Liver (tissue), 3 donors: ENCODE data around the gene MARCHF9.

Experiments
- GABPA ChIP-seq, 2 donors: IDR thresholded peaks in 1 of 2; conservative IDR thresholded peaks in 1 of 2; 2 replicates each; pipeline ENCODE4 v1.6.1; 2016; ENCODE audit warnings: antibody characterized with exemption in 2 of 2, mild to moderate bottlenecking in 1 of 2, moderate library complexity in 1 of 2
- HNF4G ChIP-seq: IDR thresholded peaks from 2 replicates; pipeline ENCODE4 v1.6.1; 2016; ENCODE audit warnings: antibody characterized with exemption
- JUND ChIP-seq, 2 donors: IDR thresholded peaks; 2 replicates each; pipeline ENCODE4 v1.6.1; 2016; ENCODE audit warnings: antibody characterized with exemption in 2 of 2
- MAX ChIP-seq: IDR thresholded peaks from 2 replicates; pipeline ENCODE4 v1.6.1; 2016; ENCODE audit warnings: antibody characterized with exemption
- NR2F2 ChIP-seq: IDR thresholded peaks from 2 replicates; pipeline ENCODE4 v1.6.1; 2016; ENCODE audit warnings: antibody characterized with exemption
- RAD21 ChIP-seq, 2 donors: IDR thresholded peaks; 2 replicates each; pipeline ENCODE4 v1.6.1; 2016; ENCODE audit warnings: antibody characterized with exemption in 2 of 2, mild to moderate bottlenecking in 2 of 2
- RXRA ChIP-seq, 2 donors: IDR thresholded peaks; 2 replicates each; pipeline ENCODE4 v1.6.1; 2017 to 2018; ENCODE audit warnings: antibody characterized with exemption in 2 of 2, mild to moderate bottlenecking in 1 of 2
- TAF1 ChIP-seq: conservative IDR thresholded peaks from 2 replicates; pipeline ENCODE4 v1.6.1; 2016; ENCODE audit warnings: antibody characterized with exemption, mild to moderate bottlenecking
- YY1 ChIP-seq: IDR thresholded peaks from 2 replicates; pipeline ENCODE4 v1.6.1; 2016; ENCODE audit warnings: antibody characterized with exemption, mild to moderate bottlenecking
- ZBTB33 ChIP-seq: IDR thresholded peaks from 2 replicates; pipeline ENCODE4 v1.6.1; 2016; ENCODE audit warnings: antibody characterized with exemption
- TF ChIP-seq, protein P1 (sequence below): fragments of 150-350 bp; IDR thresholded peaks from 2 replicates; pipeline ENCODE4 v1.5.1; 2017; ENCODE audit warnings: improper control_type of control experiment, low read depth, low read length; ENCODE audit not compliant: missing input control
- donor health status: healthy.
- donor health status: healthy.

DNA sequence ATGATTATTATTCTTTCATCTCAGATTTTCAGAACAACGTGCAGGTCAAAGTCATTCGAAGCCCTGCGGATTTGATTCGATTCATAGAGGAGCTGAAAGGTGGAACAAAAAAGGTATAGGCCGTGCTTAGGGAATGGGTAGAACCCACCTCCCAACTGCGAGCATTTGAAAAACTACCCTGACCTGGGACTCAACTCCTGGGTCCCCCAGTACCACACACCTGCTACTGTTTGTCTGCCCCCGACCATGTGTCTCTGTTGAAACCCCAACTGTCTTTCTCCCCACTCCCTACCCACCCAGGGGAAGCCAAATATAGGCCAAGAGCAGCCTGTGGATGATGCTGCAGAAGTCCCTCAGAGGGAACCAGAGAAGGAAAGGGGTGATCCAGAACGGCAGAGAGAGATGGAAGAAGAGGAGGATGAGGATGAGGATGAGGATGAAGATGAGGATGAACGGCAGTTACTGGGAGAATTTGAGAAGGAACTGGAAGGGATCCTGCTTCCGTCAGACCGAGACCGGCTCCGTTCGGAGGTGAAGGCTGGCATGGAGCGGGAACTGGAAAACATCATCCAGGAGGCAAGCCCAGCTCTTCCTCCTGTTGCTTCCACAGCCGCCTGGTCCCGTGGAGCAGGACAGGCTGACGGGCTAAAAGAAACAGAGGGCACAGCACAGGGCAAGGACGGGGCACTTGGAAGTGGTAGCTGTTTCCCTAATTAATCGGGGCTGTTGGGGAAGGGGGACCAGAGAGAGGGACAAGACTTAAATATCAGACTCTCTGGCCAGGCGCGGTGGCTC is 36.9 kb upstream of the MARCHF9 start:
- TF ChIP-seq, protein P1, sequence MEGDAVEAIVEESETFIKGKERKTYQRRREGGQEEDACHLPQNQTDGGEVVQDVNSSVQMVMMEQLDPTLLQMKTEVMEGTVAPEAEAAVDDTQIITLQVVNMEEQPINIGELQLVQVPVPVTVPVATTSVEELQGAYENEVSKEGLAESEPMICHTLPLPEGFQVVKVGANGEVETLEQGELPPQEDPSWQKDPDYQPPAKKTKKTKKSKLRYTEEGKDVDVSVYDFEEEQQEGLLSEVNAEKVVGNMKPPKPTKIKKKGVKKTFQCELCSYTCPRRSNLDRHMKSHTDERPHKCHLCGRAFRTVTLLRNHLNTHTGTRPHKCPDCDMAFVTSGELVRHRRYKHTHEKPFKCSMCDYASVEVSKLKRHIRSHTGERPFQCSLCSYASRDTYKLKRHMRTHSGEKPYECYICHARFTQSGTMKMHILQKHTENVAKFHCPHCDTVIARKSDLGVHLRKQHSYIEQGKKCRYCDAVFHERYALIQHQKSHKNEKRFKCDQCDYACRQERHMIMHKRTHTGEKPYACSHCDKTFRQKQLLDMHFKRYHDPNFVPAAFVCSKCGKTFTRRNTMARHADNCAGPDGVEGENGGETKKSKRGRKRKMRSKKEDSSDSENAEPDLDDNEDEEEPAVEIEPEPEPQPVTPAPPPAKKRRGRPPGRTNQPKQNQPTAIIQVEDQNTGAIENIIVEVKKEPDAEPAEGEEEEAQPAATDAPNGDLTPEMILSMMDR: no peak
- TF ChIP-seq JUND (IDR thresholded peaks at IDR 0.05) (no peak), RXRA (IDR thresholded peaks at IDR 0.05) (no peak), TAF1 (no peak), YY1 (no peak), RAD21 (IDR thresholded peaks at IDR 0.05) (no peak), HNF4G (no peak), GABPA (IDR thresholded peaks at IDR 0.05 in 1 of 2, conservative IDR thresholded peaks at IDR 0.05 in 1 of 2) (no peak), NR2F2 (no peak), MAX (no peak), ZBTB33 (no peak)
